ENCODE data around the gene TMPRSS5. TPM values are rescaled to one million over a fixed set of nuclear protein-coding genes. Genes with fewer than 3 reads are reported as not detected.

TMPRSS5 gene
- total RNA-seq, 1 donor from 2014 or later, result not detected

GRCh38 chr11:113638376-113638775, 67.7 kb downstream of the TMPRSS5 start:
- Mint-ChIP-seq H3K4me1 (peaks cover 2% of the 10 kb centered on the region), H3K27me3 (ENCODE audit: insufficient read depth, low read depth) (no peaks in the 10 kb centered on the region), H3K4me3 (no peak overlapping the region), H3K36me3 (no peaks in the 10 kb centered on the region), H3K27ac (no peak overlapping the region), H3K9me3 (no peaks in the 10 kb centered on the region)
- DNase-seq (ENCODE audit: low spot score), result no peak
- H3K27me3 ChIP-seq, result no peaks in the 10 kb centered on the region
- no peak overlapping the region for H3K4me2 ChIP-seq
- H3K9ac ChIP-seq, result no peak overlapping the region
- no peaks in the 10 kb centered on the region for H4K20me1 ChIP-seq (ENCODE audit: low read depth)
- H3K79me2 ChIP-seq (ENCODE audit: low read depth), result no peaks in the 10 kb centered on the region
- H3F3A ChIP-seq (ENCODE audit: low read depth), result no peaks in the 10 kb centered on the region
- H3K4me1 ChIP-seq, result no peaks in the 10 kb centered on the region
- no peaks in the 10 kb centered on the region for H3K36me3 ChIP-seq
- no peak overlapping the region for H3K27ac ChIP-seq
- H3K9me3 ChIP-seq (ENCODE audit: low read depth), result no peaks in the 10 kb centered on the region
- no peak overlapping the region for H2AFZ ChIP-seq (replicated peaks)
- no peak overlapping the region for H3K4me3 ChIP-seq
- TF ChIP-seq CTCF (IDR thresholded peaks at IDR 0.05), result no peak
- no peak for TF ChIP-seq EZH2 (IDR thresholded peaks at IDR 0.05)
- no peak for TF ChIP-seq EZH2phosphoT487 (IDR thresholded peaks at IDR 0.05)

- Histone ChIP-seq H3F3A (ENCODE audit: low read depth) (no peaks in the 10 kb centered on the region), H2AFZ (replicated peaks) (no peak overlapping the region), H3K9ac (no peak overlapping the region), H3K4me2 (no peak overlapping the region), H4K20me1 (ENCODE audit: low read depth) (no peaks in the 10 kb centered on the region), H3K27me3 (no peaks in the 10 kb centered on the region), H3K27ac (no peak overlapping the region), H3K79me2 (ENCODE audit: low read depth) (no peaks in the 10 kb centered on the region), H3K4me1 (no peaks in the 10 kb centered on the region), H3K4me3 (no peak overlapping the region), H3K36me3 (no peaks in the 10 kb centered on the region), H3K9me3 (ENCODE audit: low read depth) (no peaks in the 10 kb centered on the region)
- no peaks in the 10 kb centered on the region for H3K9me3 Mint-ChIP-seq
- TF ChIP-seq CTCF (IDR thresholded peaks at IDR 0.05), result no peak
- DNase-seq (ENCODE audit: low spot score), result no peak
- H3K27ac Mint-ChIP-seq, result no peak overlapping the region
- H3K4me3 Mint-ChIP-seq, result no peak overlapping the region
- H3K36me3 Mint-ChIP-seq, result no peaks in the 10 kb centered on the region
- H3K27me3 Mint-ChIP-seq (ENCODE audit: insufficient read depth, low read depth), result no peaks in the 10 kb centered on the region
- peaks cover 2% of the 10 kb centered on the region for H3K4me1 Mint-ChIP-seq
These were observed 68.5 kb downstream of the TMPRSS5 start for GRCh38 chr11:113637636-113638035.

Small RNAs within 50 kb of the gene (small RNA-seq; reads per million reads assigned to genes)
- not detected for gene RPS29P19

Other genes with a start within 250 kb of the TMPRSS5 start
- gene DRD2, start 230.9 kb downstream of the TMPRSS5 start, total RNA-seq (ENCODE audit: low replicate concordance), result 0.06 and 0.21 TPM in 2 replicates
- gene ZW10, start 67.4 kb upstream of the TMPRSS5 start, total RNA-seq (ENCODE audit: low replicate concordance), result 30.6 and 35.7 TPM in 2 replicates
- gene CLDN25, start 73.5 kb upstream of the TMPRSS5 start, total RNA-seq (ENCODE audit: low replicate concordance), result not detected in 2 replicates
- gene USP28, start 169.3 kb upstream of the TMPRSS5 start, total RNA-seq (ENCODE audit: low replicate concordance), result 14.2 and 15.1 TPM in 2 replicates
- not detected in 2 replicates for gene HTR3B, start 198.5 kb upstream of the TMPRSS5 start, total RNA-seq (ENCODE audit: low replicate concordance)